NCI-H1694 treated with DMSO at 0.1 percent for 48 hours (cell line): Measurements from ENCODE around the gene ZKSCAN7.
"Not testable (repeated sequence)": the region's sequence is repeated elsewhere in the genome, so short reads cannot be mapped to it uniquely, and the experiment has no call there.

Source experiments
- DNase-seq: peaks from one replicate; lab custom pipeline; 2025; lab: John Stamatoyannopoulos, UW

Gene ZKSCAN7

DNA sequence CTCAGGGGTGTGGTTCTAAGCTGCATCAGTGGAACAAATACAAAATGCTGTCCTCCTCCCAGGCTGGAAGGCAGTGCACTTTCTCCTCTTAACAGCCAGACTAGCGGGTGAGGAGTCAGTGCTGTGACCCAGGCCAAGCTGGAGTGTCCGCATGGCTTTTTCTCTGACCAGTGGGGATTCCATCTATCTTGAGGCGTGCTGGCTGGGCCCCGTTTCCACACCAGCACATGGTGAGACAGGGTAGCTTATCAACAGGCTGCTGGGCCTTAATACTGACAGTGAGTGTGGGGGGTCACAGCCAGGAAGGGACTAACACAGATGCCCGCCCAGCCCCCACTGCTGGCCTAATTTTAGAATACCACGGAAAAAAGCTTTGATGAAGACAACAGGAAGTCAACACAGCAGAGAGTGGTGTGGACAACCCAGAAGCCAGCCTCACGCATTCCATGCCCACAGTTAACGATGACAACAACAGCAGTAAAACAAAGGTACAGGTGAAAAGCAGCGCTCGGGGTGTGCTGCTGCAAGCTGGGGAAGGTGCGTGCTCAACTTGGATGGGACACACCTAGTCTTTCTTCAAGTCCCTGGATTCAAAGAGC is 22.5 kb downstream of the ZKSCAN7 start:
- not testable (repeated sequence) for DNase-seq

DNA sequence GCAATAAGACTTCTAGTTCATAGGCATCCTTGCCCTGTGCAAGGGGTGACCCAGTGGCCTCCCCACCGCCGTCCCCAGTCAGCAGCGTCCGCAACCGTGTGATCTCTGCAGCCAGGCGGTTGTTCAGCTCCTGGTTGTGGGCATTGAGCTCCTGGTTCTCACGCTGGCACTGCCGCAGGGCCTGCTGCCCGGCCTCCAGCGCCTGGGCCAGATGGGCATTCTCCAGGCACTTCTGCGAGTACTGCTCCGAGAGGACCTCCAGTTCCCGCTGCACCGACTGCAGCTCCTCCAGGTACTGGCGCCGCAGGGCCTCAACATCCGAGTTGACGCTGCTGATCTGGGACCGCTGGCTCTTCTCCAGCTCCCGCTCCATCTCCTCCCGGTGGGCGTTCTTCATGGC is 23.3 kb downstream of the ZKSCAN7 start:
- not testable (repeated sequence) for DNase-seq

DNA sequence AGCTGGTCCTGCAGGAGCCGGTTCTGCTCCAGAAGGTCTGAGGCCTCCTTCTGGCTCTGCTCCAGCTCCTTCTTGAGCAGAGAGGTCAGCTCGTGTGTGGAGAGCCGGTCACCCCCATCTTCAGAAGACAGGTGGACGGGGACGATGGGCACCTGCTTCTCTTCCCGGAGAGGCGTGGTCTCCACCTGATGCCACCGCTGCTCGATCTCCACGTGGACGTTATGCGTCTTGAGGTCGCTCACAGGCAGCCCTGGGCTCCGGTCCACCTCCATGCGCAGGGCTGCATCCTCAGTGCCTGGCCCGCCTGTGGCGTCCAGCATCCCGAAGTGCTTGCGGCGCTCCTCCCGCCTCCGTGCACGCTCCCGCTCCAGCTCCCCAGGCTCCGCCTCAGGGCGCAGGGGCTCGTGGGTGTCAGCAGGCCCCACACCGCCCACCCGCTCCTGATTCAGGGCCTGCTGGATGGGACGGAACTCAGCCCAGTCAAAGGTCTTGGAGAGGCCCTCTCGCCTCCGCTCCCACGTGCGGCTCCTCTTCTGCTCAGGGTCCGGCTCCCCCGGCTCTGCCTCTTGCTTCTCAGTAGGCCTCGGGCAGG is 24.0 kb downstream of the ZKSCAN7 start:
- DNase-seq = not testable (repeated sequence)

DNA sequence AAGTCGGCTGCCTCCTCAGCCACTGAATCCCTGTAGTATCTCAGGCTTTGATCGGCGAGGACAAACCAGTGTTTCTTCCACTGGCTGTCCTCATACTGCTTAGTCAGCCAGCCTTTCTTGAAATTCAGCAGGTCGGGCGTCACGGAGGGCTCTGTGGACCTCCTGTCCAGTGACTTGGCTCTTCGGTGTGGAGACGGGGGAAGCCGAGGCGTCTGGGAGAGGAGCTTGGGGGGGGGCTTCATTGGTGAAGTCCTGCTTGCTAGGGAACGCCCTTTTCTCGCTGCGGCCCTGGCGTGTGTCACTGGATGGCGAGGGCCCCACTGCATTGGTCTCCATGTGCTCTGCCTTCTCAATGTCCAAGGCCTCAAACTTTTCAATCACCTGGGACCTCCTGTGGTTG is 24.8 kb downstream of the ZKSCAN7 start:
- not testable (repeated sequence) for DNase-seq

DNA sequence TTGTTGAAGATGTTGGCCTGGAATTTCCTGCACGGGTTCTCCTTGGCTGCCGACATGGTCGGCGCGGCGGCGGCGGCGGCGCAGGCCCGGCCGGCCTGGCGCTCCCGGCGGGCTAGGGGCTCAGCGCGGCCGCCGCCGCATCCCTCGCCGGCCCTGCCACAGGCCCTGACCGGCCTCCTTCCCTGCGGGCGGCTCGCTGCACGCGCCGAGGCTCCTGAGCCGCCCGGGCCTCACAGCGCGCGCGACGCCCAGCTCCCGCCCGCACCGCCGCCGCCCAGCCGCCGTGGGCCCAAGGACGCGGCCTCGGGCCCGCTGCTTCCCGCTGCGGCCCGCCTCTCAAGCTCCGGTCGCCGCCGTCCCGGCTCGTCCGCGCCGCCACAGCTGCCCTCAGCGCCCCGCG is 26.0 kb downstream of the ZKSCAN7 start:
- not testable (repeated sequence) for DNase-seq

DNA sequence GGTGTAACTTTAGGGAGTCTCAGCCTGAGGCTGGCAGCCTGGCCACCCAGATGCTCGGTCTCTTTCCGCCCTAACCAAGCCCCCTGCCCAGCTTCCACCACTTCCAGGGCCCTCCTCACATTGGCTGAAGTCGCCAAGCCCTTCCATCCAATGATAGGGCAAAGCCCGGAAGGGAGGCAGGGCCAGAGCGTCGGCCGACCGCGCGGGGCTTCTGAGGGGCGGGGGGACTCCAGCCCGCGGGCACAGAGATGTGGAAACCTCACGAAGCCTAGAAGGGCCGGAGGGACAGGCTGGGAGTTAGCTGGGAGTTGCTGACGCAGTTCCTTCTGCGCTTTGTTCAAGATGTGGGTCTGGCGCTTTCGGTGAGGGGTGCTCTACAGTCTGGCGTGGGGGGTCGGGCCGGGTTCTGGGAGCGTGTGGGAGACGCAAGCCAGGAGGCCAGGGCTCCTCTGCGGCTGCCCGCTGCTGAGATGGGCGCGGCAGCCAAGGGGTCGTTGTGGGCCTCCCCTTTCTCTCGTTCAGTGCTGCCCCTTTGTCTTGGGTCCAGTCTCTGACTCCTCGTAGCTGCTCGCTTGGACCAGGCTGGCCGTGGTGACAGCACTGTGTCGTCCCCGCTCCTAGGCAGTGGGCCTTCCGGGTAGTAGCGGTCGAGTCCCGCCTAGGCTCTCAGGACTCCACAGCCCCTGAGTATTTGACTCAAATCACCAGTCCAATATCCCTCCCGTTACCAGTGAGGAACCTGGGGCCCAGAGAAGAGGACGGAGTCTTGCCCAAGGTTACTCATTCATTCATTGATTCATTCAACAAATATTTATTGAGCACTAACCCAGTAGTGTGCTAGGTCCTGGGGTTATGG is 29.9 kb downstream of the ZKSCAN7 start, which contains the start of gene ZNF660:
ZNF660 (plus strand) TSS at position 319 of the 856 bp plus-strand sequence. CDS start 9,230 bp downstream, outside the sequence.
- DNase-seq = peak; percentile 33

DNA sequence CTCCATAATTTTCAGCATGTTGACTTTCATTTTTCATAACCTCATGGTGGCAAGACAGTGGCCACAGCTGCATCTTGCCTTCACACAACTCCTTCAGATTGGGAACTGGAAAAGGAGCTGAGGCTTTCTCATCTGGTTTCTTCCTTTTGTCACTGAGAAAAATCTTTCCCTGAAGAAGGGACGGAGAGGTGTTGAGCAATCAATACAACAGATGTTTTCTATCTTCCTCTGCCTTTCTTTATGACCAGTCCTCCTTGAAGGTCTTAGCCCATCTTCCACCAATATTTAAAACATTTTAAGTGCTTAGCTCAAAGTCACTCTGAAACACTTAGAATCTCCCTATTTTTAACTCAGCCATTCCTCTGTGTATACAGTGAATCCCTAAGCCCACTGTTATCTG is 41.6 kb downstream of the ZKSCAN7 start:
- DNase-seq = no peak

DNA sequence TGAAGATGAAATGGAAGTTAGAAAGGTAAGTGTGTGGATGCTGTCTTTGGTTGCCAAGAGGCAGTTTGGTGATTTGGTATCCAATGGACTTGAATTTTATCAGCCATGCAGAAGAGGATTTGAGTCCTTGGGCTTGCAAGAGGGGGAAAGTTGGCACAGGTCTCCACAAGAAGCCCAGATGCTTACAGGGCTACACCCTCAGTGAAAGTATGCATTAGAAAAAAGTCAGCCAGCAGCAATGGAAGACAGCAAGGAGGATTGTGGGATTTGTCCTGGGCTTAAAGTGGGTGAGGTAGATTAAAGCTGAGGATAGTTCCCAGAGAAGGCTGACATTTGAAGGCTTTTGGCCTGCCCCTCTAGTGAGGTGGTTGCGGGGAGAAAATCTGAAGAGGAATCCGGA is 46.8 kb downstream of the ZKSCAN7 start:
- no peak for DNase-seq

DNA sequence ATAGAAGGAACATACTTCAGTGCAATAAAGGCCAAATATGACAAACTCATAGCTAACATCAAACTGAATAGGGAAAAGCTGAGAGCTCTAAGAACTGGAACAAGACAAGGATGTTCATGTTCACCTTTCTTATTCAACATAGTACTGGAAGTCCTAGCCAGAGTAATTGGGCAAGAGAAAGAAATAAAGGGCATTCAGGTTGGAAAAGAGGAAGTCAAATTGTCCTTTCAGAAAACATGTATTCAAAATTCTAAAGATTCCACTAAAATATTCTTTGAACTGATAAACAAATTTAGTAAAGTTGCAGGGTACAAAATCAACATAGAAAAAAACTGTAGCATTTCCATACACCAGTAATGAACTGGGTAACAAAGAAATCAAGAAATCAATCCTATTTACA is 57.7 kb downstream of the ZKSCAN7 start:
- DNase-seq = no peak
